CD14-positive monocyte (primary cell): ENCODE measurements around the gene TMIGD1. TPM values are rescaled to one million over a fixed set of nuclear protein-coding genes. Genes with fewer than 3 reads are reported as not detected.

Source experiments
- DNase-seq, 3 donors: peaks; one replicate each; pipeline ENCODE4 v3.0.0-alpha.2; 2011 to 2022
- H2AFZ ChIP-seq: 2 replicates; pipeline ENCODE4 v1.6.0; 2012; ENCODE audit warnings: mild to moderate bottlenecking, low read depth, low read length, inconsistent platforms; ENCODE audit not compliant: insufficient read depth, poor library complexity, severe bottlenecking
- H3K27ac ChIP-seq, 2 donors: 1 replicate in 1 of 2; 2 replicates in 1 of 2; pipeline ENCODE4 v1.5.1; 2012 to 2013; ENCODE audit warnings: low read length in 2 of 2, control low read depth in 1 of 2, inconsistent platforms in 1 of 2, low read depth in 1 of 2, mild to moderate bottlenecking in 1 of 2
- H3K27me3 ChIP-seq, 2 donors: one replicate each; pipeline versions ENCODE4 v1.6.0 to v1.6.1; 2011 to 2013; ENCODE audit warnings: low read length in 2 of 2; ENCODE audit not compliant: control insufficient read depth in 2 of 2, insufficient read depth in 2 of 2
- H3K36me3 ChIP-seq, 2 donors: replicated peaks in 1 of 2; 1 replicate in 1 of 2; 2 replicates in 1 of 2; pipeline versions ENCODE4 v1.5.1 to v1.6.1; 2012 to 2013; ENCODE audit warnings: low read length in 2 of 2, control low read depth in 1 of 2, inconsistent platforms in 1 of 2, mild to moderate bottlenecking in 1 of 2; ENCODE audit not compliant: insufficient read depth in 2 of 2, control insufficient read depth in 1 of 2
- H3K4me1 ChIP-seq, 2 donors: 1 replicate in 1 of 2; 2 replicates in 1 of 2; pipeline versions ENCODE4 v1.5.1 to v1.6.1; 2012 to 2013; ENCODE audit warnings: low read length in 2 of 2, control low read depth in 1 of 2, inconsistent platforms in 1 of 2, mild to moderate bottlenecking in 1 of 2, moderate library complexity in 1 of 2; ENCODE audit not compliant: insufficient read depth in 2 of 2, control insufficient read depth in 1 of 2
- H3K4me2 ChIP-seq: replicated peaks from 2 replicates; pipeline ENCODE3; 2012; ENCODE audit warnings: low read length, moderate library complexity, mild to moderate bottlenecking; ENCODE audit not compliant: poor library complexity, severe bottlenecking; ENCODE audit errors: extremely low read depth
- H3K4me3 ChIP-seq, 3 experiments: fragments of 200-600 bp in 1 of 3; sonication (generic) in 1 of 3; replicated peaks in 1 of 3; 1 replicate in 2 of 3; 2 replicates in 1 of 3; pipeline ENCODE4 v1.5.1; 2011 to 2013; ENCODE audit warnings: low read length in 3 of 3, mild to moderate bottlenecking in 3 of 3, control low read depth in 2 of 3, low read depth in 2 of 3, inconsistent platforms in 1 of 3, moderate library complexity in 1 of 3
- H3K79me2 ChIP-seq: 2 replicates; pipeline ENCODE4 v1.6.0; 2012; ENCODE audit warnings: mild to moderate bottlenecking, control low read depth, inconsistent platforms, low read length, moderate library complexity; ENCODE audit not compliant: insufficient read depth
- H3K9ac ChIP-seq: 2 replicates; pipeline ENCODE4 v1.6.0; 2017; ENCODE audit warnings: low read length, mild to moderate bottlenecking; ENCODE audit not compliant: insufficient read depth, poor library complexity, severe bottlenecking
- H3K9me3 ChIP-seq, 2 donors: replicated peaks in 1 of 2; 1 replicate in 1 of 2; 2 replicates in 1 of 2; pipeline versions ENCODE4 v1.5.1 to v1.6.1; 2012 to 2013; ENCODE audit warnings: low read length in 2 of 2, control low read depth in 1 of 2; ENCODE audit not compliant: control insufficient read depth in 1 of 2, insufficient read depth in 1 of 2
- H4K20me1 ChIP-seq: 2 replicates; pipeline ENCODE4 v1.6.0; 2012; ENCODE audit warnings: mild to moderate bottlenecking, low read length, control low read depth, moderate library complexity; ENCODE audit not compliant: insufficient read depth
- H3K27ac Mint-ChIP-seq, 7 donors: one replicate each; pipeline ENCODE4 v1.8.0; 2020; ENCODE audit warnings: mild to moderate bottlenecking in 7 of 7, mixed read lengths in 7 of 7, moderate library complexity in 6 of 7, inconsistent platforms in 2 of 7
- H3K27me3 Mint-ChIP-seq, 3 donors: one replicate each; pipeline ENCODE4 v1.8.0; 2021 to 2022; ENCODE audit warnings: low read depth in 3 of 3, mild to moderate bottlenecking in 3 of 3, mixed read lengths in 3 of 3, moderate library complexity in 3 of 3, inconsistent platforms in 1 of 3
- H3K36me3 Mint-ChIP-seq, 2 donors: one replicate each; pipeline ENCODE4 v1.8.0; 2020; ENCODE audit warnings: mixed read lengths in 2 of 2, inconsistent platforms in 1 of 2, mild to moderate bottlenecking in 1 of 2
- H3K4me1 Mint-ChIP-seq: one replicate; pipeline ENCODE4 v1.8.0; 2020; ENCODE audit warnings: mild to moderate bottlenecking, mixed read lengths
- H3K4me3 Mint-ChIP-seq, 2 donors: one replicate each; pipeline ENCODE4 v1.8.0; 2020; ENCODE audit warnings: mild to moderate bottlenecking in 2 of 2, mixed read lengths in 2 of 2, moderate library complexity in 1 of 2
- H3K9me3 Mint-ChIP-seq, 7 donors: one replicate each; pipeline ENCODE4 v1.8.0; 2020 to 2022; ENCODE audit warnings: mixed read lengths in 7 of 7, mild to moderate bottlenecking in 6 of 7, moderate library complexity in 6 of 7, inconsistent platforms in 2 of 7
- CTCF ChIP-seq: fragments of 200-600 bp; IDR thresholded peaks from one replicate; pipeline ENCODE4 v1.8.0; 2022; ENCODE audit warnings: antibody characterized with exemption, mild to moderate bottlenecking
- WGBS: methylation state at CpG from one replicate; pipeline ENCODE4 v1.1.5; 2013; ENCODE audit warnings: missing lambda C conversion rate; ENCODE audit not compliant: insufficient coverage; 5-methylcytosine and 5-hydroxymethylcytosine counted together
- intact Hi-C, 2 donors: fragments of 100-400 bp; cut with micrococcal nuclease; formaldehyde crosslinking; loops; one replicate each; pipeline versions ENCODE4 v1.15.0 to v1.15.1; 2023
- polyA plus RNA-seq, 3 donors: library from polyadenylated mRNA; depleted of rRNA in 1 of 3; unstranded in 2 of 3; stranded (reverse) in 1 of 3; fragments of 300-500 nt in 2 of 3; fragments of >200 nt in 1 of 3; fragmentation: Illumina TruSeq in 2 of 3; gene quantifications; 1 replicate in 2 of 3; 2 replicates in 1 of 3; pipeline ENCODE4 v1.2.3, GENCODE V29; 2012 to 2021

The TMIGD1 gene
- polyA plus RNA-seq, 3 donors: not detected

GRCh38 chr17:30292286-30292858 is 41.5 kb downstream of the TMIGD1 start:
- H3K79me2 ChIP-seq: peaks cover 5% of the 10 kb centered on the region
- Mint-ChIP-seq H3K9me3 (peaks cover 0 to 4% (median 0%) of the 10 kb centered on the region in 7 donors), H3K4me3 (peak overlapping the region in 1 of 2 donors; percentile 71), H3K27me3 (peaks cover 4 to 12% (median 8%) of the 10 kb centered on the region in 3 donors), H3K4me1 (peaks cover 14% of the 10 kb centered on the region), H3K27ac (peak overlapping the region in 2 of 7 donors; percentile 18 to 58), H3K36me3 (peaks cover 9 to 12% of the 10 kb centered on the region in 2 donors)
- H3K4me2 ChIP-seq: peak overlapping the region; percentile 97
- peak overlapping the region; percentile 98 for H2AFZ ChIP-seq
- H3K36me3 ChIP-seq: peaks cover 4 to 12% of the 10 kb centered on the region in 2 donors
- peak; percentile 13 to 36 (median 32) for DNase-seq
- H4K20me1 ChIP-seq: no peaks in the 10 kb centered on the region
- intact Hi-C loops: loop anchor here (5.0 to 10.0 kb wide), 2 partner anchors 45 to 92 kb away; no protein-coding TSS in a partner anchor
- TF ChIP-seq CTCF: no peak
- no peak overlapping the region for H3K27ac ChIP-seq
- H3K4me1 ChIP-seq: peaks cover 17 to 21% of the 10 kb centered on the region in 2 donors
- H3K4me3 ChIP-seq: peak overlapping the region; percentile 70 to 96 (median 93)
- 29% methylated on average over 12 of the region's 17 CpGs for WGBS
- no peaks in the 10 kb centered on the region for H3K9me3 ChIP-seq
- H3K9ac ChIP-seq: peak overlapping the region; percentile 82
- peaks cover 4 to 9% of the 10 kb centered on the region in 2 donors for H3K27me3 ChIP-seq

GRCh38 chr17:30291543-30292285 is 42.1 kb downstream of the TMIGD1 start, which contains the start of gene BLMH:
Gene BLMH (minus strand): TSS chr17:30291944. CDS start chr17:30291819, 125 bp downstream.
- no peak for TF ChIP-seq CTCF
- intact Hi-C loops: loop anchor here (5.0 to 10.0 kb wide), 2 partner anchors 46 to 93 kb away; no protein-coding TSS in a partner anchor
- DNase-seq: peak; percentile 52 to 65 (median 60)
- Mint-ChIP-seq H3K27ac (peak within 1 kb of the TSS in 6 of 7 donors; percentile 14 to 89 (median 54)), H3K36me3 (peaks cover 15 to 19% of the 10 kb centered on the region in 2 donors), H3K9me3 (peaks cover 0 to 4% (median 0%) of the 10 kb centered on the region in 7 donors), H3K4me1 (peaks cover 14% of the 10 kb centered on the region), H3K4me3 (peak within 1 kb of the TSS; percentile 89 to 95), H3K27me3 (peaks cover 4 to 8% (median 8%) of the 10 kb centered on the region in 3 donors)
- Histone ChIP-seq H4K20me1 (no peaks in the 10 kb centered on the region), H3K79me2 (peaks cover 5% of the 10 kb centered on the region), H3K36me3 (peaks cover 11 to 18% of the 10 kb centered on the region in 2 donors), H2AFZ (peak within 1 kb of the TSS; percentile 98), H3K9me3 (no peaks in the 10 kb centered on the region), H3K9ac (peak within 1 kb of the TSS; percentile 82), H3K4me1 (peaks cover 17 to 21% of the 10 kb centered on the region in 2 donors), H3K4me3 (peak within 1 kb of the TSS; percentile 70 to 96 (median 93)), H3K27me3 (peaks cover 4 to 9% of the 10 kb centered on the region in 2 donors), H3K27ac (peak within 1 kb of the TSS in 1 of 2 donors; percentile 12), H3K4me2 (peak within 1 kb of the TSS; percentile 97)
- WGBS: under 1% methylated on average over 84 of the region's 89 CpGs
